Measurements from ENCODE around the gene PRKAG3.
A peak's percentile ranks its signal among the peaks of the same experiment; 100 is the strongest.

GRCh38 chr2:218876562-218877219, 45.1 kb upstream of the PRKAG3 start:
- peak; percentile 94 for TF ChIP-seq CTCF (IDR thresholded peaks at IDR 0.05)
- no peak for TF ChIP-seq EZH2 (IDR thresholded peaks at IDR 0.05; ENCODE audit: borderline replicate concordance, insufficient read depth, low read depth, low read length, poor library complexity, severe bottlenecking)

All from B cell (primary cell).